Measurements from ENCODE around the gene USP3.

- TF ChIP-seq ATF3 (CRISPR knock-in tag; conservative IDR thresholded peaks at IDR 0.05) = no peak
- TF ChIP-seq CREB1 (CRISPR knock-in tag; IDR thresholded peaks at IDR 0.05) = no peak
- TF ChIP-seq GABPB1 (CRISPR knock-in tag; IDR thresholded peaks at IDR 0.05) = no peak
- TF ChIP-seq CTCF (IDR thresholded peaks at IDR 0.05) = no peak
- no peak for TF ChIP-seq HMGXB4 (CRISPR knock-in tag; IDR thresholded peaks at IDR 0.05)
- TF ChIP-seq ZNF263 (CRISPR knock-in tag; IDR thresholded peaks at IDR 0.05; ENCODE audit: low read depth) = no peak
- TF ChIP-seq RELA (CRISPR knock-in tag; IDR thresholded peaks at IDR 0.05; ENCODE audit: borderline replicate concordance) = no peak
- TF ChIP-seq TP53 (CRISPR knock-in tag; IDR thresholded peaks at IDR 0.05) = no peak
- TF ChIP-seq MAX (CRISPR knock-in tag; IDR thresholded peaks at IDR 0.05) = no peak
Measured at GRCh38 chr15:63483521-63484371, 20.6 kb upstream of the USP3 start.
